ENCODE results near the gene C7orf57. TPM values are rescaled to one million over a fixed set of nuclear protein-coding genes. Genes with fewer than 3 reads are reported as not detected.
A peak's percentile ranks its signal among the peaks of the same experiment; 100 is the strongest.
"Not testable (repeated sequence)": the region's sequence is repeated elsewhere in the genome, so short reads cannot be mapped to it uniquely, and the experiment has no call there.

C7orf57 gene
- polyA plus RNA-seq, 1 donor = not detected

GRCh38 chr7:48035967-48036478, 680 bp downstream of the C7orf57 start:
- peak; percentile 25 for DNase-seq

DNA sequence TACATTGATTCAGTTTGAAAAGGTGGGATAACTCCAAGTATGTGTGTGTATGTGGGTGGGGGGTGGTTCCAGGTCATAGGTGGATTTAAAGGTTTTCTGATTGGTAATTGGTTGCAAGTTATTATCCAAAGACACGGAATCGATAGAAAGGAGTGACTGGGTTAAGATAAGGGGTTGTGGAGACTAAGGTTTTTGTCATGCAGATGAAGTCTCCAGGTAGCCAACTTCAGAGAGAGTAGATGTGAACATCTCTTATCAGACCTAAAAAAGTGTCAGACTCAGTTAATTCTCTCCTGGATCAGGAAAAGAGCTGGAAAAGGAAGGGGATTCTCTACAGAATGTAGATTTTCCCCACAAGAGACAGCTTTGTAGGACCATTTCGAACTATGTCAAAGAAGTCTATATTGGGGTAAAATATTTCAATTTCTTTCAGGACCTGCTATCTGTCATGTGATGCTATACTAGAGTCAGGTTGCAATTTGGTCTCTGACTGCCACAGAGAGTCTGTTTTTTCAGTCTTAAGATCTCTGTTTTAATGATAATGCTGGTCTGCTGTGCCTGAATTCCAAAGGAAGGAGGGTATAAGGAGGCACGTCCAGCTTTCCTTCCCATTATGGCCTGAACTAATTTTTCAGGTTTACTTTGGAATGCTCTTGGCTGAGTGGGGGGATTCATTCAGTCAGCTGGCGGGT, 3.6 kb downstream of the C7orf57 start:
- DNase-seq = no peak

DNA sequence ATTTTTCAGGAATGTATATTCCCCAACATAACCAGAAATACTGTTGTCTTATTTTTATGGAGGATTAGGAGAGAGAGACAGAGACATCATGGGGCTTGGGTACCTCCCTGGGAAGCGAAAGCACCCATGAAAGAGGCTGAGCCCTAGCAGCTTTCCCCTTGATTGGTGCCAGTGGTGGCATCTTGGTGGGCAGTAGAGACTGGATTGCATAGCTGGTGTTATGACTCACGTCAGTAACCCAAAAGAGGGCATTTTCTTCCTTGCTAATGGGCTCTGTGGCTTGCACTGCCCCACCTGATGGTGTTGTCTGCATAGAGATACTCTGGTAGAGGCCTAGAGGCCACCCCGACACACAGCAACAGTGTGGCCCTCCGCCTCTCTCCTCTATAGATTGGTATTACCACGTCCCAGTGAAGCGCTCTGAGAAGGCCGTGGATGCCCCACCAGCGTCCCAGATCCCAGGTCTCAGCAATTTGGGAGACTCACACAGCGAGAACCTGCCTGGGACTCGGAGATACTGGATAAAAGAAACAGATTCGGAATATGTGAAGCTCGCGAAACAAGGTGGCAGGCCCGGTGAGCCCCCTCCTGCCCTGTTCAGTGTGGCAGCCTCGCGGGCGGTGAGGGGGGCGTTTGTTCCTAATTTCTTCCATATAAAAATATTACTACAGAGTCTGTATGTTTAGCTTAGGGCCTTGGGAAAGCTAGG, 5.8 kb downstream of the C7orf57 start:
- no peak for DNase-seq

GRCh38 chr7:48041653-48041970, 6.3 kb downstream of the C7orf57 start:
- no peak for DNase-seq

DNA sequence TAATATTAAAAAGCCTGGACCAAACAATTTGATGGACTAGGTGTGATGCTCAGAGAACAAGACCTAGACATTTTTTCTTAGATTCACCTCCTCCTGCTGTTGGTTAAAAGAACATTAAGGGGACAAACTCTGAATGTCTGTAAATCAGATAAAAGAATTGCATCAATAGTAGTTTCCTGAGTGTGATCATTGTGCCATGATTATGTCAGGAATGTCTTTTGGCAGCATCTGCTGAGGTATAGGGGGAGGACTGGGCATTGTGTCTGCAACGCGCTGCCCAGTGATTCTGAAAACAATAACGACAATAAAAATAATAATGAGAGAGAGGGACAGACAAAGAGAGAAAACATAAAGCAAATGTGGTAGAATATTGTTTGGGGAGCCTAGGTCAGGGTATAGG, 6.9 kb downstream of the C7orf57 start:
- DNase-seq = no peak

- DNase-seq = no peak
Observed at GRCh38 chr7:48042636-48043035, 7.3 kb downstream of the C7orf57 start.

- DNase-seq = no peak
Observed at GRCh38 chr7:48045195-48045765, 9.9 kb downstream of the C7orf57 start.

- no peak for DNase-seq
Observed at GRCh38 chr7:48046458-48046857, 11.1 kb downstream of the C7orf57 start.

DNA sequence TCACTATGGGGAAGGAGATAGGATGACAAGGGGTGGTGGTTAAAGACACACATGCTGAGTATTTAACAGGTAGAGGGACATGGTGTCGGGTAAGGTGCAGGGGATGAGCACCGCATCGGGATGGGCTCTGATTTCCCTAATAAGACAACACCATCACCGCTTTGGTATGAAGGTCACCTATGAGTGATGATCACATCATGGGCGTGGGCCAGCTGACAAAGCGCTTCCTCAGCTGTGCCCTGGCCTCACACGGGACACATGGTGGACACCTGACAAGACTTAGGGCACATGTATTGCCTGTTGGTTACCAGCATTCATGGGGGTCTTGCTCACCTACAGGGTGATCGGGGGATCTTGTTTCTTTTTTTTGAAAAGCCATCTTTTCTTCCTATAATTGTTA, 12.8 kb downstream of the C7orf57 start:
- no peak for DNase-seq

DNA sequence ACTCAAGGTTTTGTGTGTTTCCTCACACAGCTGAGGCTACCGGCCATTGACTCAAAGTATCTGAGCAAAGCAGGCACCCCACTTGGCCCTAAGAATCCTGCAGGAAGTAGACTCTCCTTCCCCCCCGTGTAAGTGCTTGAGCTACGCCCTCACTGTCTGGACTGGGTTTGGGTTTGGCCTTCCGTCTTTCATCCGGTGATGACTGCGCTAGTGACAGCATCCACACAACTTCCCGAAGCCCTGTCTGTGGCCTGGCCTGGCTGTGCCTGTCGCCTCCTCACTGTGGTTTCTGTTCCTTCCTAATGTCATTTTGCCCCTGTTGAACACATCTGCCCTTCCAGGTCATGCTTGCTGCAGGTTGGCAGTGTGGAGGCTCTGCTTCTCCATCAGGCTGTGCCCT, 14.5 kb downstream of the C7orf57 start:
- DNase-seq = no peak

DNA sequence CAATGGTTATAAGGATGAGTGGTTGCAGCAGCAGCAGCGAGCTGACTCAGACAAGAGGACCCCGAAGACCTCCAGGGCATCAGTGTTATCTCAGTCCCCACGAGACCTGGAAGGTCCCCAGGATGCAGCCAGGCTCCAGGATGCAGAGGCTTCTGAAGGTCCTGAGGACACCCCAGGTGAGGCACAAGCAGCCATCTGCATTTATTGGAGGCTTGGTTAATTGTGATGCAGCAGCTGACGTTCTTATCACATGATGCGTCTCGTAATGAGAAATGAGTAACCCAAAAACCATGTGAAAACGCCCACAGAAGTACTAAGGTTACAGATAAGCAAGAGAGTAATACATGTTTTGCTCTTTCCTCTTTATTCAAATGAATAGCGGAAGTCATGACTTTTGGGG, 17.4 kb downstream of the C7orf57 start:
- DNase-seq = no peak

DNA sequence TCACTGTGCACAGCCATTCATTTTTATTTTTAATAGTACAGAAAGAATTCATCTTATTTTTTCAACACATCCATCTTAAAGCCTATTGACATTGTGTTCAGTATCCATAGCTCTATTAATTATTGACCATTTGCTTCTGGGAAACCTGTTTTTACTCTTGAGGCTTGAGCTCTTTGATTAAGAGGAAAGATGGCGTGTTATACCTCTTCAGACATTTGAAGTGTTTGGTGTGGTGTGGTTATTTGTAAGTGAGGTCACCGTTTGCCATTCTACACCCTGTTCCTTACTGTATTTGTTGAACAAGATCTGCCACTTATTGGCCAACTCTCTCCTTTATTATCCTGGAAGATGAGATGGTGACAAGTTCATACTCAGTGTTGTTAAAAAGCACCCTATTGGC, 18.4 kb downstream of the C7orf57 start:
- no peak for DNase-seq

GRCh38 chr7:48058990-48059389, 23.6 kb downstream of the C7orf57 start:
- DNase-seq = no peak

GRCh38 chr7:48059706-48060105, 24.4 kb downstream of the C7orf57 start:
- DNase-seq = no peak

GRCh38 chr7:48063985-48064384, 28.6 kb downstream of the C7orf57 start:
- DNase-seq = no peak

DNA sequence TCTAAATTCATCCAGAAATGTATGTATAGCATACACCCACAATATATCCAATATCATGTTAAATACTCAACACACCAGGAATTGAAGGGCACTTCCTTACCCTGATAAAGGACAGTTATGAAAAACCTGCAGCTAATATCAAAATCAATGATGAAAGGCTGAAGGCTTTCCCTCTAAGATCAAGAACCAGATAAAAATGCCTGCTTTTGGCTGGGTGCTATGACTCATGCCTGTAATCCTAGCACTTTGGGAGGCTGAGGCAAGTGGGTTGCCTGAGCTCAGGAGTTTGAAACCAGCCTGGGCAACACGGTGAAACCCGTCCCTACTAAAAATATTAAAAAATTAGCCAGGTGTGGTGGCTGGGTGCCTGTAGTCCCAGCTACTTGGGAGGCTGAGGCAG, 32.1 kb downstream of the C7orf57 start:
- no peak for DNase-seq

DNA sequence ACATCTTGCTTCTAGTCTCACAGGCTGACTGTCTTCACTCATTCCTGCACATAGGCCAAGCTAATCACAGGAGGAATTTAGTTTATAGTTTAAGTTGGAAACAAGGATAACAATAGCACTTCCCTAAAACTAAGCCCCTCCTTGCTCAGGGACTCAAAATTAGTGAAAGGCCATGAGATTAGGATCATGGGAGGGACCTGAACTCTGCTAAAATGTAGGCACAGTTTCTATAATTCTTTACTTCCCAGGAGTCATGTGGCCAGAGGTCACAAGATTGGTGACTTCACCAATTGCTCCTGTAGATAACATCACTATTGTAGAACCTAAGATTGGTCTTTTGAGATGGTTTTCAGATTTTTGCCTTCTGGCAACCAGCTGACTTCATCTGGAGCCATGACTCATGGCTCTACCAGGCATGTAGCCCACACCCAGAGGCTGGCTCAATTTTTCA, 38.9 kb downstream of the C7orf57 start:
- DNase-seq = no peak

- no peak for DNase-seq
Observed at GRCh38 chr7:48077423-48077822, 42.1 kb downstream of the C7orf57 start.

- DNase-seq = no peak
Observed at GRCh38 chr7:48078470-48078869, 43.1 kb downstream of the C7orf57 start.

- not testable (repeated sequence) for DNase-seq
Observed at GRCh38 chr7:48082378-48082777, 47.0 kb downstream of the C7orf57 start.

DNA sequence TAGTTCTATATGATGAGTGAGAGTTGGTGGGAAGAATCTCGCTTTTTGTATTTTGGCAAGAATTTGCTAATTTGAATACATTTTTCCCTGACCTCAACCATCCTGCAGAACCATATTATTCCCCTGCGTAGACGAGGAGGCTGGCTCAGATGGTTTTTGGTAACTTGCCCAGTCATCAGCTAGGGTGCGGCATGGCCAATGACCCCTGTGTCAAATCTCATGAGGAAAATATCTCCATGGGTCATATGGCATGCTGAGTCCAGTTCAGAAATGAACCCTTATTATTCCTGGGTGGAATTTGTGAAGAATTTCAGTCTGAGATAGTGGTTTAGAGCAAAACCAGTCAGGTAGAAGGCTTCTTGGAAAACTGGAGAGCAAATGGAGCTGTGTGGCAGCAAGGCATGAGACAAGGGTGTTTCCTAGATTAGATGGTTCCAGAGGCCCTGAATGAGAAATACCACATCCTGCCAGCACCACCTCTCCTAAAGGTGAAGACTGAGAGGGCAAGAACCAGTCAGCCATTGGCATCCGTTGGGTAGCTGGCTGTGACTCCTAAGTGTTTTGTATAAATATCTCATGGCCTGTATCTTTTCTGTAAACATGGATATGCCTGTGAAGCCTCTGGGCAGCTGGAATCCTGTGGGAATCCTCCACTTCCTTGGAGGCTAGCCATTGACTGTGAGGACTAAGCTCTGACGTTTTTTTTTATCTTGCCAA, 47.9 kb downstream of the C7orf57 start:
- DNase-seq = no peak

DNA sequence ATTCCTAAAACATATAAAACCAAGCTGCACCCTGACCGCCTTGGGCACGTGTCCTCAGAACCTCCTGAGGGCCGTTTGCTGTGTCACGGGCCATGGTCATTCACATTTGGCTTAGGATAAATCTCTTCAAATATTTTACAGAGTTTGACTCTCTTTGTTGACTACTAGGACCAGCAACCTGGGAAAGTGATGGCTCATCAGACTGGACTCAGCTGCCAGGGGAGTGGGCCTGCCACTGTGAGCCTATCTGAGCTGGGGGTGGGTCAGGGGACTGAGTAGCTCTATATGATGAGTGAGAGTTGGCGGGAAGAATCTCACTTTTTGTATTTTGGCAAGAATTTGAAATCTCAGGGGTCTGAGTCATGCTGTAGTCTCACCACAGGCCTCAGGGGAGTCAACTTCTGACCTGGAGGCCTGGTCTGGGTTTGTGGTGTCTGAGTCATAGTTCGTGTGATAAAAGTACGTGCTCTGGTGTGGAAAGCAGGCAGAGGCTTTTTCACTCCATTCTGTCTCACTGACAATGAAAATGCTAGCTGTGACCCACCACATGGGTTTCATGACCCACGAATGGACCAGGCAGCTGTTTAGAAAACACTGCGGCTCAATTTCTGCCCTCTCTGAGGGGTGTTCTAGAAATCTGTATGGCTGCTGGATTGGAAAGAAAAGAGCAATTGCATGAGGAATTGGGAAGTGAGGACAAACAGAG, 49.5 kb downstream of the C7orf57 start:
- no peak for DNase-seq

- no peak for DNase-seq
Observed at GRCh38 chr7:48085433-48085791, 50.1 kb downstream of the C7orf57 start.
